Left lobe of liver (tissue), 2 donors: ENCODE data around the gene CPHXL2. TPM values are rescaled to one million over a fixed set of nuclear protein-coding genes. Genes with fewer than 3 reads are reported as not detected.

Experiments
- ATAC-seq: fragments of 200-7000 bp; cut with Tn5 transposase; one replicate; pipeline ENCODE4 v1.9.1; 2020; ENCODE audit warnings: mild to moderate bottlenecking, moderate library complexity
- DNase-seq: peaks from one replicate; pipeline ENCODE4 v3.0.0-alpha.2; 2020; ENCODE audit warnings: low spot score
- total RNA-seq: library from RNA; stranded (reverse); gene quantifications from one replicate; pipeline ENCODE4 v1.2.1, GENCODE V29; 2021
- donor health status: DM: no; HTN: no; CAD: no; lungs with moderate emphysema.
- donor health status: DM: no; HTN: yes; CAD: no.

Gene CPHXL2
- total RNA-seq, result not detected

DNA sequence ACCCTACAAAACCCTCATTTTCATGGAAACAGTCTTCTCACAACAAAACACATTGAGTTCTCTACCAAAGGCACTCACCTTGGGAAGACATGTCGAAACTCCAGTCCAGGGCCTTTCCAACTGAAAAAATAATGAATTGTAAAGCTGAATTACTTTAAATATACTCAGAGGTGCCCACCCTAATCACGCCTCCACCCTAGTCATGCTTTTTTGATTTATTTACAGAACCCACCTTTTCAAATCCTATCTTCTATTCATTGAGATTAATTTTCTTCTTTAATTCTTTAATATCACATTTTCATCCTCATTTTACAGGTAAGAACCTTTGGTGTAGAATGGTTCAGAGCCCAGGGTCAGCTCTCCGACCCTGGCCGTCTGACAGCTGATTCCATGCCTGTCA, at the start of gene CPHXL2:
Gene CPHXL2, minus strand, starts transcription at position 101 of the 400 bp plus-strand sequence. Its CDS starts 10 bp downstream, at position 91.
- no peak for DNase-seq
- ATAC-seq, result no peak

DNA sequence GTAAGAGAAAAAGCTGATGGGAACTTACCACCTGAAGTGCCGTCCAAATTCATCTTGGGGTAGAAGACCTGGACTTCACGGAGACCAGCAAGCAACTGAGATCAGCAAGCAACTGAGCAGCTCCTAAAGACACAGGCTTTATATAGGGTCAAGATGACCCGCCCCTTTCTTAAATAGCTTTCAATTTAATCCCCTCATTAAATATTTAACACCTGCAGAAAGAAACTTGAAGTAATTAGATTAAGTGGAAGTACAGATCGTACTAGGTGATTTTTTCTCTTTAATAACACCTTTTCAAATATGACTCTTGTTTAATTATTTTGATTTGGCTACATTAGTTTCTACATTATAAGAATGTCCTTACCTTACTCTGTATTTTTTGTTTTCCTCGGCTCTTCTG, 49.6 kb upstream of the CPHXL2 start, which contains the start of gene CPHXL:
Gene CPHXL, minus strand, starts transcription at position 101 of the 400 bp plus-strand sequence. Its CDS starts 48 bp downstream, at position 53.
- DNase-seq (no peak), ATAC-seq (no peak)

DNA sequence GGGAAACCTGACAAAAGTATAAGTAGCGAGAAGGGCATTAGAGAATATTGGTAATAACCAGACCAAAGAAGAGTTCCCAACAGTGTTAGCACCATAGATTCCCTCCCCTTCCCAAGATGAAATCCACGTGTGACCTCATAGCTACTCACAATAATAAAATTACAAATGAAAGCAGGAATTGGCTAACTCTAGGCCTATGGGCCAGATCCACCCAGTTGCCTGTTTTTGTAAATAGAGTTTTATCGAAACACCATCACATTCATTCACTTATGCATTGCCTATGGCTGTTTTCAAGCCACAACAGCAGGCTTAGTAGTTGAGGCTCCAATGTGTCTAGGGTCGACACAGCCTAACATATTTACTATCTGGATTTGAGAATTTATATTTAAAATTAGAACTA, 41.6 kb upstream of the CPHXL2 start:
- ATAC-seq (no peak), DNase-seq (no peak)

DNA sequence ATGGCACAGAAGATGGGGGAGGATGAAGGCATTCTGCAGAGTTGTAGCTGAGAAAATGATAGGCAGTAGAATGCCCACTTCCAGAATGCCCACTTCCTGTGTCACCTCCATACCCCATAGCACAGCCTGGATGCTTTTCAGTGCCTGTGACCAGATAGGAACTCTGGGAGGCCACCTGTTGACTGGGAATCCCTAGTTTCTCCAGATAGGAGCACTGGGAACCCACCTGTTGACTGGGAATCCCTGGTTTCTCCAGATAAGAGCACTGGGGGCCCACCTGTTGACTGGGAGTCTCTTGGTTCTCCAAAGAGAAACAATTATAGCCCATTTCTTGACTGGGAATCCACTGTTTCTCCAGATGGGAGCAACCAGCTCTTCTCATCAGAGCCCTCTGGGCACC, 37.9 kb upstream of the CPHXL2 start:
- ATAC-seq (no peak), DNase-seq (no peak)

DNA sequence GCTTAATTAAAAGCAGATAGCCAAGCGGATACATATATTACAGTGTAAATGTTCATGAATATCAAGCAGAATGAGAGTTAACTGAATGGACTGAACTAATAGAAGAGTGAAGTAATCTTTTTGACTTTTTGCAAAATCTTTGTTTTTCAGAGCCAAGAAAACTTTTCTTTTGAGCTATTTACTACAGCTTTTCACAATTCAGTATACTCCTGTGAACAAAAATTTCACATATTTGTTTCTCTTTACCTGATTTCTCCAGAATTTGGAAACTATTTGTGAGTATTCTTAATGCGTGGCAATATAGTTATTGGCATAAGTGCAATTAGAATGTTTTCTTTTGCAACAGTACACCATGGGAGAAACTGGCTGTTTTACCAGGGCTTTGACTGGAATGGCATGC, 33.5 kb upstream of the CPHXL2 start:
- DNase-seq (no peak), ATAC-seq (no peak)

DNA sequence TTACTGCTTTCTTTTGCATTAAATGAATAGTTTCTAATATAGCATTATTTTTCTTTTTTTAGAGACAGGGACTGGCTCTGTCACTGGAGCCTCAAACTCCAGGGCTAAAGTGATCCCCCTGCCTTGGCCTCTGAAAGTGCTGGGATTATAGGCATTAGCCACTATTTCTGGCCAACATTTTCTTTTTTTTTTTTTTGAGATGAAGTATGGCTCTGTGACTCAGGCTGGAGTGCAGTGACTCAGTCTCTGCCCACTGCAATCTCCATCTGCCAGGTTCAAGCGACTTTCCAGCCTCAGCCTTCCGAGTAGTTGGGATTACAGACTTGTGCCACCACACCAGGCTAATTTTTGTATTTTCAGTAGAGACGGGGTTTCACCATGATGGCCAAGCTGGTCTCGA, 26.5 kb upstream of the CPHXL2 start:
- ATAC-seq (no peak), DNase-seq (no peak)

DNA sequence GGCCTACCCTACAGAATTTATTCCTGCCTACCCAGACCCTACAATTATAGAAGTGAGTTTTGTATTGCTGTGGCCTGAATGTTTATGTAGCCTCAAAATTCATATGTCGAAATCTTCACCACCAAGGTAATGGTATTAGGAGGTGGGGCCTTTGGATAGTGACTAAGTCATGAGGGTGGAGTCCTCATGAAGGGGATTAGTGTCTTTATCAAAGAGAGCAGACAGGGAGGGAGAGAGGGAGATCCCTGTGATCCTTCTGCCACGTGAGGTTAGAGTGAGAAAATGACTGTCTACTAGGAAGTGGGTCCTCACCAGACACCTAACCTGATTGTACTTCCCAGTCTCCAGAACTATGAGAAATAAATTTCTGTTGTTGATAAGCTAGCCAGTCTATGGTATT, 25.4 kb upstream of the CPHXL2 start:
- DNase-seq, result no peak
- ATAC-seq, result no peak

DNA sequence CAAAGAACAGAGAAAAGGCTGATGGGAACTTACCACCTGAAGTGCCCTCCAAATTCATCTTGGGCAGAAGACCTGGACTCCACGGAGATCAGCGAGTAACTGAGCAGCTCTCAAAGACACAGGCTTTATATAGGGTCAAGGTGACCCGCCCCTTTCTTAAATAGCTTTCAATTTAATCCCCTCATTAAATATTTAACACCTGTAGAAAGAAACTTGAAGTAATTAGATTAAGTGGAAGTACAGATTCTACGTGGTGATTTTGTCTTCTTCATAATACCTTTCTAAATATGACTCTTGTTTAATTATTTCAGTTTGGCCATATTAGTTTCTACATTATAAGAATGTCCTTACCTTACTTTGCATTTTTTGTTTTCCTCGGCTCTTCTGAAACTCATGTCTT, 24.6 kb upstream of the CPHXL2 start, which contains the start of gene DUXB:
Gene DUXB, minus strand, starts transcription at position 101 of the 400 bp plus-strand sequence. Its CDS starts 43 bp downstream, at position 58.
- no peak for ATAC-seq
- DNase-seq, result no peak

DNA sequence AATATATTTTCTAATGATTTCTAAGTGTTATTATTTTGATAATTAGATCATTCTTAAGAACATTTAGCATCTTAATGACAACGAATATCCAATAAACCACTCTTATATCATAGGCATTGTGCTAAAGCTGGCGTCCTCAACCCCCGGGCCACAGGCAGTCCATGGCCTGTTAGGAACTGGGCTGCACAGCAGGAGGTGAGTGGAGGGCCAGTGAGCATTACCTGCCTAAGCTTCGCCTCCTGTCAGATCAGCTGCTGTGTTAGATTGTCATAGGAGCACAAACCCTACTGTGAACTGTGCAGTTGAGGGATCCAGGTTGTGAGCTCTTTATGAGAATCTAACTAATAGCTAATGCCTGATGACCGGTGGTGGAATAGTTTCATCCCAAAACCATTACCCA, 20.8 kb upstream of the CPHXL2 start:
- ATAC-seq (no peak), DNase-seq (no peak)

DNA sequence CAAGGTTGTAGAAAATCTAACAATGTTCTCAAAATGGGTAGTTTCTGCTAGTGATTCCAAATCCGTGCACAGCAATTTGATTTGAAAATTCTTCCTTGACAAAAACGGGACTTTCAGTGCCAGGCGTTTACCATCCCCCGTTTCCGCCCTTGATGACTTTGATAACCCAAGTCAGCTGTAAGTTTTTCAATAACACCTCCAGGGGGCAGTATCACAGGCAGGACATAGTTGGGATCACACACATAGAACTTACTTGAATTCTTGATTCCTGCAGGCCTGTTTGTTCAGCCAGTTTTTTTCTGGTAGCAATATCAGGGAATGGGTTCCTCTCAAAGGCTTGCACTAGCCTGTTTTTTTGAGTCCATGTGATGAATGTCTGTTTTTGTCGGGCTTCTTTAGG, 18.9 kb upstream of the CPHXL2 start:
- no peak for ATAC-seq
- DNase-seq, result no peak

DNA sequence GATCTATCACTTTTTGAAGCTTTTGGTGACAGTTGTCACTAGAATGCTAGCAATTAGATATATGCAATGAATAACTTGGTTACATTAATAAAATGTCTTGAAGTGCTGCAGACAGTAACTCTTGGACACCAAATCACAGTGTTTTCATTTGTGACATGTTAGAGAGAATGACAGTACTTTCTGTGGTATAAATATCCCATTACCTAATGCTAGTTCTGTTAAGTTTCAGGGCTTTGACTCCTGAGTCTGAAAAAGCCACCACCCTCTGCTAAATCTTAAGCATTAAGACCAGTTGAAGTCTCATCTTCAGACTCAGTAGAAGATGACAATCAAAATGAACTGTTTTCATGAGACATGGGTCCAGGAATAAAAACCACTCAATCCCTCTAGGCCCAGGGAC, 10.6 kb upstream of the CPHXL2 start:
- no peak for DNase-seq
- no peak for ATAC-seq

DNA sequence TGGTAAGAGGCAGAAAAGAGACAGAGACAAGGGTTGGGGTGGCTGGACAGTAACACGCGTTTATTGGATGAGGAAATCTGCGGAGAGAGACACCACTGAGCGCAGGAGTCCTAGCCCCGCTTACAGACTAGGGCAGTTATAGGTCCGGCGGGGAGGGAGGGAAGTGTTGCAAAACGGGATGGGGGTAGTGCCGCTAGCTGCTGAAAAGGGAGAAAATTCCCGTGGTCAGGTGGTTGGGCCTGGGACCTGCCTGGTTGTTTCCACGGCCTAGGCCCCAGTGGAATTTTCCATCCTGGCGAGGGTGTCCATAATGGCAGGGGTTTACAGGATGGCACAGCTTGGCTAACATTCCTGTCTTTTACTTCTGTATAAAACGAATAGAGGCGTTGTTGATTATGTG, 5.5 kb upstream of the CPHXL2 start:
- ATAC-seq, result no peak

DNA sequence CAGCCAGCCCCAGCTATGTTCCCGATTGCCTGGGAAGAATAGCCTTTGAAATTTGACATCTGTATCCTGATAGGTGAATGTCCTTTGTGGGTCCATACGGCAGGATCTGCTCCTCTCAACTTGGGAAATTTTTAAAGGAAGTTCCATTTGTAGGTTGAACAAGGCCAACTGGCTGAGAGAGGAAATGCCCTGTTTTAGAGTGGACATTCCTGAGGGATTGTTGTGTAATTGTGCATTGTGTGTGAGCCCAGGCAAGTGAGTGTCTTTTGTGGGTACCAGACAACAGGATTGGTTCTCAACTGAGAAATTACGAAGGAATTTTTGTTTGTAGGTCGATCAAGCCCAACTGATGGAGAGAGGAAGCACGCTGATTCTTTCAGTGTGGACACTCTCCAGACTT, 2.6 kb upstream of the CPHXL2 start:
- ATAC-seq, result no peak
- no peak for DNase-seq

More for the DNA sequence above, 5.5 kb upstream of the CPHXL2 start:
- DNase-seq, result no peak

DNA sequence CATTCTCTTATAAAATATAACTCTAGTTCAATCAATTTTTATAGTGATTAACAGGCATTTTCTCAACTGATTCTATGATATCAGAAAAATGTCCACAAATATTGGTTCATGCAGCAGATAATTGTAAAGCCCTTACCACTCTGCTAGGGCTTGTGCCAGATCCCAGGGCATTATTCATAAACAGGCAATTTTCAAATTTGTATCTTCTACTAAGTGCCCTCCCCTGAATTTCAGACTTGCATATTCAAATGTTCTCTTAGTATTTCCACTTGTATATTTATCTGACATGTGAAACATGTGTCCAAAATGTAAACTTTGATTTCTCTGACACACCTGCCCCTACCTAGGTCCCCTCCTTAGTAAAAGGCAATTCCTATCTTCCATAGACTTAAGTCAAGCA, 9.3 kb downstream of the CPHXL2 start:
- no peak for ATAC-seq
- DNase-seq, result no peak

DNA sequence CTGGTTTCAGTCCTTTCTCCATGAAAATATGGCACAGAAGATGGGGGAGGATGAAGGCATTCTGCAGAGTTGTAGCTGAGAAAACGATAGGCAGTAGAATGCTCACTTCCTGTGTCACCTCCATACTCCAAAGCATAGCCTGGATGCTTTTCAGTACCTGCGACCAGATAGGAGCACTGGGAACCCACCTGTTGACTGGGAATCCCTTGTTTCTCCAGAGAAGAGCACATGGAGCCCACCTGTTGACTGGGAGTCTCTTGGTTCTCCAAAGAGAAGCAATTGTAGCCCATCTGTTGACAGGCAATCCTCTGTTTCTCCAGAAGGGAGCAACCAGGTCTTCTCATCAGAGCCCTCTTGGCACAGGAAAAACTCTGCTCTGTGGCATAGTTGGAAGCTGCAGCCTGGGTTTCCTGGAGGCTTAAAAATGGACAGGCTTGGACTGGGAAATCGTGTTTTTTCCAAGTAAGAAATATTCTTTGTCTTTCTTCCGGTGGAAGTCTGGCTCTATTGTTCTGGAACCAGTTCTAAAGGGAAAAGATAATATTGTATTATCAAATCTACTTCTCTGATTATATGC, 16.0 kb downstream of the CPHXL2 start:
- ATAC-seq (no peak), DNase-seq (no peak)

DNA sequence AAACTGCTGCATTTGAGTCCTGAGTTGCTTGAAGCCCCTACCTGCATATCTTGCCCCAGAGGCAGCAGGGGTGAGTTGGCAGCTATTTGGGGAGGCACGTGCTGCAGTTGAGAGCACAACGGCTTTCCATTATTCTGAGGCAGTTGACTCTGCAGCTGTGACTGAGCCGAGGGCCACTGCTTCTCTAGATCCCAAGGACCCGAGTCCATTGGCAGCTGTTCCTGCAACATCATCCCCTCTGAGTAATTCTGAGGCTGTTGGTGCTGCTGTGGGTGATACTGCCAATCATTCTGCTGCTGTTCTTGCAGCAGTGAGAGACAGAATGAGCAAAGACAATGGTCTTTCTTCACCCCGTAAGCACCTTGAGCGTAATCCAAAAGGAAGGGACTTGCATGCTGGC, 16.5 kb downstream of the CPHXL2 start:
- no peak for ATAC-seq
- DNase-seq, result no peak

DNA sequence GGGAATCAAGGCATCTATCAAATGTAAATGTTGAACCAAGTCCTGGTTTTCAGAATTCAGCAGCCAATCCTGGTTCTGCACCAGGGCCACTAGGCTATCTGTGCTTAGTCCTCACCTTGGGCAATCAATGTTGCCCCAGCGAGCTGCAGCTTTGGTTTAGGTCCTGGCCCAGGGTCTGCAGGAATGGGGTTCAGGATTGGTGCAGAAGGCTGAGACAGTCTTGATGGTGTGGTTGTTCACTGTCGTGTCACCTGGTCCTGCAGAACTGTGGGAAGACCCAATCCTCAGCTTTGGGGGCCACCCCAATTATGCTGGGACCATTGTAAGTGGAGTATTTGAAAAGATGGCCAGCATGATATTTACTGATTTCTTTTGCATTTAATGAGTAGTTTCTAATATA, 18.6 kb downstream of the CPHXL2 start:
- no peak for ATAC-seq
- DNase-seq, result no peak

DNA sequence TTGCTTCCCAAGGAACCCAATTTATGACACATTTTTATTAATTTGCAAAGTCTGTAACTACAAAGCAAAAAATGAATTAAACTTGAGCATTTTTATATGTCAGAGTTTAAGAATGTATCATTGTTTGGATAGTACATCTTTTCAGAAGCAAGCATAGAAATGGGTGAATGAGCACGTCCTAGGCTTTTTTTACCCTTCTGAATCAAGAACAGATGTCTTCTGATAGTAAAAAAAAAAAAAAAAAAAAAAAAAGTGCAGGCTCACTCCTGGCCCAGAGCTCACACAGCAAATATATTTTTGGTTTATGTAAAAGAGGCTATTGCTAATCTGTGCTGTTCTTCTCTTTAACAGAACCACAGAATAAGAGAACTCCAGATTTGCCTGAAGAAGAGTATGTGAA, 22.9 kb downstream of the CPHXL2 start:
- DNase-seq (no peak), ATAC-seq (no peak)

DNA sequence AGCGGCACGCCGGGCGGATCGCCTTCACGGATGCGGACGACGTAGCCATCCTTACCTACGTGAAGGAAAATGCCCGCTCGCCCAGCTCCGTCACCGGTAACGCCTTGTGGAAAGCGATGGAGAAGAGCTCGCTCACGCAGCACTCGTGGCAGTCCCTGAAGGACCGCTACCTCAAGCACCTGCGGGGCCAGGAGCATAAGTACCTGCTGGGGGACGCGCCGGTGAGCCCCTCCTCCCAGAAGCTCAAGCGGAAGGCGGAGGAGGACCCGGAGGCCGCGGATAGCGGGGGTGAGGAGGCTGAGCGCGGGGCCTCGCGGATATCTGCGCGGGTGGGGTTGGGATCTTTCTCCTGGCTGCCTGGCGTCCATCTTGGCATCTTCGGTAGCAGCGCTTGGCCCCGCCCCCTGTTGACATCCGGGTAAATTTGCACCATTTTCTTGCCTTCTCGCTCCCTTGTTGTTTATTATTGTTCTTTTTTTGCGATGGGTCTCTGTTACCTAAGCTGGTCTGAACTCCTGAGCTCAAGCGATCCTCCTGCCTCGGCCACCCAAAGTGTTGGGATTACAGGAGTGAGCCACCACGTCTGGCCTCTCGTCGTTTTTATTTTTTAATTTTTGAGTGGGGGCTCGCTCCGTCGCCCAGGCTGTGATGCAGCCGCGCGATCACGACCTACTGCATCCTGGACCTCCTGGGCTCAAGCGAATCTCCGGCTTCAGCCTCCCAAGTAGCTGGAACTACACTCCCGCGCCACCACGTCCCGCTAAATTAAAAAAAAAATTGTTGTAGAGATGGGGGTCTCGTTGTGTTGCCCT, 28.3 kb downstream of the CPHXL2 start:
- peak; percentile 84 for DNase-seq

DNA sequence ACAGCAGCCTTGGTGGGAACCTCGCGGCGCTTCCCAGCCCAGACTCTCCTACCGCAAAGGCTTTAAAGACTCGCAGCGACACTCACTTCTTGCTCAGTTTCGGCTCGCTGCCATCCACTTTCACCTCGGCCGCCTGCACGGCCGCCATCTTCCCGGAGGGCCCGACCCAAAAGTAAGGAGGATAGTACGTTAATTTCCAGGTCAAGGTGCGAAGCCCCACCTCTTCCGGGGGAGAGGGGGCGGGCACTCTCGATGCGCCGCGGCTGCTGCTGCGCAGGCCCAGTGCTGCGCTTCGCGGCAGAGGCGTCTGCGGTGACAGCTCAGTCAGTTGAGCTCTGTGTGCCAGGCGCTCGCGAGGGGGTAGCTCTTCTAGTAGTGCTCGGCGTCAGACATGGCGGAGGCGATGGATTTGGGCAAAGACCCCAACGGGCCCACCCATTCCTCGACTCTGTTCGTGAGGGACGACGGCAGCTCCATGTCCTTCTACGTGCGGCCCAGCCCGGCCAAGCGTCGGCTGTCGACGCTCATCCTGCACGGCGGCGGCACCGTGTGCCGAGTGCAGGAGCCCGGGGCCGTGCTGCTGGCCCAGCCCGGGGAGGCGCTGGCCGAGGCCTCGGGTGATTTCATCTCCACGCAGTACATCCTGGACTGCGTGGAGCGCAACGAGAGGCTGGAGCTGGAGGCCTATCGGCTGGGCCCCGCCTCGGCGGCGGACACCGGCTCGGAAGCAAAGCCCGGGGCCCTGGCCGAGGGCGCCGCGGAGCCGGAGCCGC, 29.1 kb downstream of the CPHXL2 start, which contains the start of the genes KARS1 and TERF2IP:
Gene KARS1, minus strand, starts transcription at position 174 of the 773 bp plus-strand sequence. Its CDS starts 26 bp downstream, at position 148.
Gene TERF2IP, plus strand, starts transcription at position 282 of the 773 bp plus-strand sequence. Its CDS starts 110 bp downstream, at position 392.
- peak; percentile 96 for ATAC-seq
- DNase-seq, result peak; percentile 96

More for the DNA sequence above, 28.3 kb downstream of the CPHXL2 start:
- peak; percentile 70 for ATAC-seq

DNA sequence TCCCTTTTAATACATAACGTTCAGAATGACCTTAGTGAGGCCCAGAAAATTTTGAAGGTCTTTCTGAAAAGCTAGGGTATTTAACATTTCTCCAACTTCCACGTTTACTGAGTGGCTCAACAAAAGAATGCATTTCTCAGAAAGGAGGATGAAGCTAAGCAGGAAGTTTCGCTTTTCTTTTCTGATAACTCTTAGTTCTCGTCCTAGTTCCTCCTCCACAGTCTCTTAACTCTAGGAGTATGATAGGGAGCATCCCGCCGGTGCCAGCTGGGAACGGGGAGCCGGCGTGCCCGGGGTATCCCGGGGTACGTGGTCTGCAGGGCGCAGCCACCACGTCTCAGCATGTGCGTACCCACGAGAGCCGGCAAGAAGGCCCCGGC, 29.7 kb downstream of the CPHXL2 start:
- ATAC-seq (peak; percentile 19), DNase-seq (no peak)
